HG03060 (cell line): ENCODE data around the gene SP8.

Experiments used
- ATAC-seq: cut with Tn5 transposase; IDR thresholded peaks from one replicate; pipeline ENCODE4 v1.9.1; 2021; ENCODE audit warnings: low read depth, moderate number of reproducible peaks; ENCODE audit not compliant: unreplicated experiment

The SP8 gene

GRCh38 chr7:20776942-20777341, 9.7 kb downstream of the SP8 start:
- no peak for ATAC-seq

GRCh38 chr7:20776214-20776911, 10.3 kb downstream of the SP8 start:
- ATAC-seq = no peak

GRCh38 chr7:20754001-20754400, 32.7 kb downstream of the SP8 start:
- no peak for ATAC-seq

- no peak for ATAC-seq
Observed at GRCh38 chr7:20749906-20750305, 36.8 kb downstream of the SP8 start.

- ATAC-seq = no peak
Observed at GRCh38 chr7:20748853-20749252, 37.8 kb downstream of the SP8 start.

GRCh38 chr7:20747001-20747400, 39.7 kb downstream of the SP8 start:
- ATAC-seq = no peak

- no peak for ATAC-seq
Observed at GRCh38 chr7:20745702-20746101, 41.0 kb downstream of the SP8 start.

GRCh38 chr7:20744954-20745446, 41.7 kb downstream of the SP8 start:
- no peak for ATAC-seq

- no peak for ATAC-seq
Observed at GRCh38 chr7:20742913-20743312, 43.8 kb downstream of the SP8 start.

GRCh38 chr7:20741801-20742200, 44.9 kb downstream of the SP8 start:
- peak; percentile 43 for ATAC-seq

- ATAC-seq = peak; percentile 3
Observed at GRCh38 chr7:20738518-20739481, 47.9 kb downstream of the SP8 start.

GRCh38 chr7:20737840-20738448, 48.7 kb downstream of the SP8 start:
- peak; percentile 48 for ATAC-seq

GRCh38 chr7:20735346-20736065, 51.2 kb downstream of the SP8 start:
- ATAC-seq = no peak
